Endodermal cell (in vitro differentiated cells): ENCODE results near the gene RAB41. TPM values are rescaled to one million over a fixed set of nuclear protein-coding genes. Genes with fewer than 3 reads are reported as not detected.

Source experiments
- DNase-seq: peaks from one replicate; pipeline ENCODE4 v3.0.0-alpha.2; 2017
- H3K27ac ChIP-seq: 2 replicates; pipeline ENCODE4 v1.5.1; 2013; ENCODE audit warnings: mild to moderate bottlenecking, low read depth, low read length, moderate library complexity
- H3K27me3 ChIP-seq: 2 replicates; pipeline ENCODE4 v1.6.1; 2013; ENCODE audit warnings: mild to moderate bottlenecking, low read length, moderate library complexity; ENCODE audit not compliant: insufficient read depth, control insufficient read depth, poor library complexity, severe bottlenecking
- H3K36me3 ChIP-seq: 2 replicates; pipeline ENCODE4 v1.7.0; 2013; ENCODE audit warnings: mild to moderate bottlenecking, low read length, moderate library complexity; ENCODE audit not compliant: control insufficient read depth, insufficient read depth
- H3K4me1 ChIP-seq: one replicate; pipeline ENCODE4 v1.7.0; 2013; ENCODE audit warnings: low read length; ENCODE audit not compliant: control insufficient read depth, insufficient read depth
- H3K4me3 ChIP-seq: 2 replicates; pipeline ENCODE4 v1.5.1; 2013; ENCODE audit warnings: mild to moderate bottlenecking, low read length, moderate library complexity
- H3K9ac ChIP-seq: 2 replicates; pipeline ENCODE4 v1.6.1; 2013; ENCODE audit warnings: mild to moderate bottlenecking, low read length, moderate library complexity; ENCODE audit not compliant: poor library complexity, severe bottlenecking; ENCODE audit errors: extremely low read depth
- H3K9me3 ChIP-seq: 2 replicates; pipeline ENCODE4 v1.6.1; 2013; ENCODE audit warnings: mild to moderate bottlenecking, low read length, moderate library complexity; ENCODE audit not compliant: control insufficient read depth
- H3K27ac Mint-ChIP-seq: 2 replicates; pipeline ENCODE4 v1.8.0; 2020; ENCODE audit warnings: mixed read lengths
- H3K27me3 Mint-ChIP-seq: 2 replicates; pipeline ENCODE4 v1.8.0; 2021; ENCODE audit warnings: mild to moderate bottlenecking, mixed read lengths; ENCODE audit not compliant: insufficient read depth
- H3K36me3 Mint-ChIP-seq: 2 replicates; pipeline ENCODE4 v1.8.0; 2020; ENCODE audit warnings: low read depth, mixed read lengths
- H3K4me1 Mint-ChIP-seq: 2 replicates; pipeline ENCODE4 v1.8.0; 2020; ENCODE audit warnings: mixed read lengths
- H3K4me3 Mint-ChIP-seq: 2 replicates; pipeline ENCODE4 v1.8.0; 2020; ENCODE audit warnings: mild to moderate bottlenecking, moderate library complexity, mixed read lengths
- H3K9me3 Mint-ChIP-seq: 2 replicates; pipeline ENCODE4 v1.8.0; 2020; ENCODE audit warnings: mild to moderate bottlenecking, mixed read lengths
- WGBS, 2 experiments: methylation state at CpG; one replicate each; pipeline versions ENCODE4 v1.1.5 to v1.1.7; 2013; ENCODE audit warnings: missing lambda C conversion rate in 2 of 2, mixed read lengths in 1 of 2; ENCODE audit not compliant: insufficient coverage in 1 of 2, insufficient read length in 1 of 2; 5-methylcytosine and 5-hydroxymethylcytosine counted together
- long read RNA-seq, 4 experiments: library from polyadenylated mRNA in 2 of 4; library from RNA in 1 of 4; library from capped mRNA in 1 of 4; stranded (forward) in 3 of 4; unstranded in 1 of 4; transcript quantifications; one replicate each; pipeline ENCODE4 v2.0.0, GENCODE V29; 2020 to 2021; ENCODE audit warnings: inconsistent platforms in 1 of 4
- polyA plus RNA-seq, 2 experiments: library from polyadenylated mRNA; stranded (reverse); fragments of 50-300 nt; gene quantifications; one replicate each; pipeline ENCODE4 v1.2.3, GENCODE V29; 2013
- total RNA-seq, 2 donors: library from RNA; stranded (reverse); fragmentation: NEBNext Ultra II Directional in 1 of 2; extraction: Animal tissue kit (Norgen Biotek cat#: 25700) in 1 of 2; gene quantifications; 2 replicates in 1 of 2; 3 replicates in 1 of 2; pipeline ENCODE4 v1.2.1, GENCODE V29; 2021
- TF ChIP-seq, protein P1 (sequence below): fragments of 200-600 bp; sonication (generic); conservative IDR thresholded peaks from 2 replicates; pipeline ENCODE4 v1.5.0; 2021; ENCODE audit warnings: antibody characterized with exemption, mild to moderate bottlenecking

RAB41 gene
- total RNA-seq = not detected
- not detected for polyA plus RNA-seq (2013, experiment 1 of 2)
- polyA plus RNA-seq (2013, experiment 2 of 2) = not detected
- long read RNA-seq, experiment 1 = 0 reads
- long read RNA-seq, experiment 2 = 0 reads
- long read RNA-seq, experiment 3 = 0 reads
- long read RNA-seq, experiment 4 = 0 reads

DNA sequence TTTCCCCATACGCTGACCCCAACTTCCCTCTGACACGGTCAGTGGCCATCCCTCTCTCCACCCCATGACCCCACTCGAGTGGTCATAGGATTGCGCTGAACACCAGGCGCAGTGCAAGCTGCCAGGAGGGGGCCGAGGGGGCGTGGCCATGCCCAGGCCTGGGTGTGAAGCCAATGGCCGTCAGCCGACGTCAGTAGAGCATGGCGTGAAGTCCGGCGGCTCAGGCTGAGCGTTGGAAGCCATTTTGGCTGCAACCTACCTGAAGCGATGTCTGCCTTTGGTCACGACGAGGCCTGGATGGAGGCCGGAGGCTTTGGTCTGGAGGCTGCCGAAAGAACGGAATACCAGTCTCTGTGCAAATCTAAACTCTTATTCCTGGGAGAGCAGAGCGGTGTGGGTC, at the start of gene RAB41:
TSS of gene RAB41 (plus strand) at position 222 of the 400 bp plus-strand sequence. CDS start at position 268, 46 bp downstream.
- Histone ChIP-seq H3K4me3 (no peak within 1 kb of the TSS), H3K9ac (no peak within 1 kb of the TSS), H3K27me3 (no peaks in the 10 kb centered on the region), H3K36me3 (peaks cover 9% of the 10 kb centered on the region), H3K9me3 (no peaks in the 10 kb centered on the region), H3K4me1 (no peaks in the 10 kb centered on the region), H3K27ac (no peak within 1 kb of the TSS)
- Mint-ChIP-seq H3K27me3 (no peaks in the 10 kb centered on the region), H3K27ac (no peak within 1 kb of the TSS), H3K9me3 (peaks cover 63% of the 10 kb centered on the region), H3K36me3 (peaks cover 21% of the 10 kb centered on the region), H3K4me3 (no peak within 1 kb of the TSS), H3K4me1 (peaks cover 2% of the 10 kb centered on the region)
- 93 to 96% methylated on average over 9 to 21 of the region's 21 CpGs for WGBS, 2 experiments
- TF ChIP-seq, protein P1, sequence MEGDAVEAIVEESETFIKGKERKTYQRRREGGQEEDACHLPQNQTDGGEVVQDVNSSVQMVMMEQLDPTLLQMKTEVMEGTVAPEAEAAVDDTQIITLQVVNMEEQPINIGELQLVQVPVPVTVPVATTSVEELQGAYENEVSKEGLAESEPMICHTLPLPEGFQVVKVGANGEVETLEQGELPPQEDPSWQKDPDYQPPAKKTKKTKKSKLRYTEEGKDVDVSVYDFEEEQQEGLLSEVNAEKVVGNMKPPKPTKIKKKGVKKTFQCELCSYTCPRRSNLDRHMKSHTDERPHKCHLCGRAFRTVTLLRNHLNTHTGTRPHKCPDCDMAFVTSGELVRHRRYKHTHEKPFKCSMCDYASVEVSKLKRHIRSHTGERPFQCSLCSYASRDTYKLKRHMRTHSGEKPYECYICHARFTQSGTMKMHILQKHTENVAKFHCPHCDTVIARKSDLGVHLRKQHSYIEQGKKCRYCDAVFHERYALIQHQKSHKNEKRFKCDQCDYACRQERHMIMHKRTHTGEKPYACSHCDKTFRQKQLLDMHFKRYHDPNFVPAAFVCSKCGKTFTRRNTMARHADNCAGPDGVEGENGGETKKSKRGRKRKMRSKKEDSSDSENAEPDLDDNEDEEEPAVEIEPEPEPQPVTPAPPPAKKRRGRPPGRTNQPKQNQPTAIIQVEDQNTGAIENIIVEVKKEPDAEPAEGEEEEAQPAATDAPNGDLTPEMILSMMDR = no peak
- no peak for DNase-seq

DNA sequence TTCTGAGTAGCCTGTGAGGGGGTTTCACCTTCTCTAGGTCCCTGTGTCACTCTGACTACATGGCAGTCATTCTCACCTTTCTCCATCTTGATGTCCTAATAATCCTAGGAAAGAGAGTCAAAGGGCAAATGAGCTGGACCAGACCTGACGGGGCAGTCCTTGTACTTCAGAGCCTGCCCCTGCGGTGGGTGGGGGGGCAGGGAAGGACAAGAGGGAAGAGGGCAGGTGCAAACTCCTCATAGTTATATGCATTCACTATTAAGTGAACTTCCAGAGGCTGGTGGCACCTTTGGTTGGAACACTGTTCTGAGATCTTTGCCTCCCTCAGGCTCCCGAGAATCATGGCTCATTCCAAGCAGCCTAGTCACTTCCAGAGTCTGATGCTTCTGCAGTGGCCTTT, 47.6 kb upstream of the RAB41 start, which contains the start of gene AWAT1:
TSS of gene AWAT1 (plus strand) at position 301 of the 400 bp plus-strand sequence. CDS start at position 342, 41 bp downstream.
- no peak within 1 kb of the TSS for H3K4me3 ChIP-seq
- no peaks in the 10 kb centered on the region for H3K9me3 ChIP-seq
- Mint-ChIP-seq H3K4me3 (no peak within 1 kb of the TSS), H3K27me3 (no peaks in the 10 kb centered on the region), H3K36me3 (no peaks in the 10 kb centered on the region), H3K4me1 (peaks cover 4% of the 10 kb centered on the region), H3K27ac (no peak within 1 kb of the TSS), H3K9me3 (peaks cover 43% of the 10 kb centered on the region)
- no peak within 1 kb of the TSS for H3K27ac ChIP-seq
- H3K36me3 ChIP-seq = no peaks in the 10 kb centered on the region
- no peaks in the 10 kb centered on the region for H3K4me1 ChIP-seq
- H3K9ac ChIP-seq = no peak within 1 kb of the TSS
- no peaks in the 10 kb centered on the region for H3K27me3 ChIP-seq
- no peak for DNase-seq
- 96 to 100% methylated on average over 1 to 3 of the region's 3 CpGs for WGBS, 2 experiments
- TF ChIP-seq, protein P1 = no peak

DNA sequence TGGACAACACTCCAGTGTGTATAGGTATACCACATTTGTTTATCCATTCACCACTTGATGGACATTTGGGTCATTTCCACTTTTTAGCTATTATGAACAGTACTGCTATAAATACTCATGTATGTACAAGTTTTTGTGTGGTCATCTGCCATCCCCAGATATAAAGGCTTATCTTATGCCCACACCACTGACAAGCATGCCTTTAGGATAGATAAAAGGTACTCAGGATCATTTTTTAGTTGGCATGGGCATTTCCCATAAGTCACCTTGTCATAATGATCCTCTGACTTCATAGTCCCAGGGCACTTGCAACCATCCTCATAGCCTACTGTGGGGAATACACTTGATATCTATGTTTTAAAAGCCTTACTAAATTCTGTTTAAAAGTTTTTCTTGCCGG, 41.2 kb upstream of the RAB41 start:
- no peak for DNase-seq
- no peaks in the 10 kb centered on the region for H3K36me3 Mint-ChIP-seq
- no peaks in the 10 kb centered on the region for H3K36me3 ChIP-seq
- H3K9me3 Mint-ChIP-seq = peaks cover 29% of the 10 kb centered on the region
- no peaks in the 10 kb centered on the region for H3K4me1 ChIP-seq
- H3K27me3 ChIP-seq = no peaks in the 10 kb centered on the region
- TF ChIP-seq, protein P1 = no peak
- H3K4me3 ChIP-seq = no peak overlapping the region
- no peak overlapping the region for H3K27ac Mint-ChIP-seq
- H3K4me1 Mint-ChIP-seq = peaks cover 6% of the 10 kb centered on the region
- H3K4me3 Mint-ChIP-seq = no peak overlapping the region
- WGBS, 2 experiments = 100% methylated on average over 1 of the region's 1 CpG; no CpG with 5 or more reads in 1 of the 2 experiments
- no peak overlapping the region for H3K27ac ChIP-seq
- no peaks in the 10 kb centered on the region for H3K9me3 ChIP-seq
- no peaks in the 10 kb centered on the region for H3K27me3 Mint-ChIP-seq
- H3K9ac ChIP-seq = no peak overlapping the region
